NCI-H226 (cell line): ENCODE measurements around the gene ZNF385C.
"Not testable (repeated sequence)": the region's sequence is repeated elsewhere in the genome, so short reads cannot be mapped to it uniquely, and the experiment has no call there.

Experiments
- DNase-seq: peaks from one replicate; pipeline ENCODE4 v3.0.0-alpha.2; 2015

The ZNF385C gene

DNA sequence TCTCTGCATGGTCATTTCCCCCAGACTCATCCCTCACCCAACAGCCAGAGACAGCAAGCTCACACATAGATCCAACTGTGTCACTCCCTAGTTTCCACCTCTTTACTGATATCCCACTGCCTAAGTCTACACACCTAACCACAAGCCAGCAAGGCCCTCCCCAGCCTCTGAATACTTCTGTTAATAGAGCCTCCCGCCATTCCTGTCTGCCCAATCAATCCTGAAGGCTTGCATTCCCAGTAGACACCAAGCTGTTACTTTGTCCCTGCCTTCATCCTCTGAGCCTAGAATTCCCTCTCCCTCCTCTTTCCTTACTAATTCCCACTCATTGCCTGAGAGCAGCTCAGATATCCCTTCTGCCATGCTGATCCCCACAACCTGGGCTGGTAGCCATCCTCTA is 52.6 kb downstream of the ZNF385C start:
- DNase-seq, result no peak

DNA sequence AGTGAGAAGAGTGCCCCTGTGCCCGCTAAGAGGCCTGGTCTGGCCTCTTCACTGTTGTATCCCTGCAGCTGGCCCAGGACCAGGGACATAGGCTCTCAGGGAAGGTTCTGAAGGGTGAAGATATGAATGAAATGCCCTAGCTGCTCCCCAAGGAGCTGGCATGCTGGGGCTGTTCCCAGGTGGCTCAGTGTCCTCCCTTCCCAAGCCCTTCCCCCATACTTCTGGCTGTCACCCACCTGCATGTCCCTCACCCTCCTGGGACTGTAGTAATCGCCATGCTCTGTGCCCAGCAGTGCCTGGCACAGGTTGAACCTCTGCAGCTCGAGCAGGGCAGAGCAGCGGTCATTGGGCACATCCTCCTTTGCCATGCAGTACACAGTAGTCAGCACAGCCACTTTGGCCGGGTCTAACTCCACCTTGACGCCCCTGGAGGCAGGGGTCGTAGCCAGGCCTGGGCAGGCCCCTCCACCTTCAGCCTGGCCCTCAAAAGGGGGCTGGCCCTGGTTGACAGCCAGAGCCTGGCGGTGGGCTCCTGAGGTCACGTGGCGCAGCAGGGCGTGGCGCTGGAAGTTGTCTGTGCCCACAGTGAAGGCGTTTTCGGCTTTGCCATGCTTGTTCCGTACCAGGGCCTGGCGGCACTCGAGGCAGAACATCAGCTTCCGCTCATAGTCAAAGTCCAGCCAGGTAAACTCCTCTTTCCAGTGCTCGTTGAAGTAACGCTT is 55.5 kb downstream of the ZNF385C start:
- no peak for DNase-seq

DNA sequence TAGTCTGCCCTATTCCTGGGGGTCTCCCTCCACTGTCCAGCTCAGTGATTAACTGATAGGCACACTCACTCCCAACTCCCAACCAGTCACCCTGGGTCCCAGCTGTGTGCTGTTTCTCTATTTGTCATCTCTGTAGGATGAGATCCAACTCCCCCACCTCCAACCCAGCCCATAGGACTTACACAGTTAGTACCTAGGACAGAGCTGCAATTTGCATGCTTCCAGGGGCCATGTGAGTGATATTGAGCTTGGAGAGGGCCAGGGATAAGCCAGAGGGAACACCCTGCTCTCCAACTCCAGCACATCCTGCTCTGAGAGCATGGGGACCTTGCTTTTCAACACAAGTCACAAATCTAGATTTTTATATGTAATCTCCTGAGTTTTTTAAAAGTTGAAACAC is 56.7 kb downstream of the ZNF385C start:
- DNase-seq, result no peak

DNA sequence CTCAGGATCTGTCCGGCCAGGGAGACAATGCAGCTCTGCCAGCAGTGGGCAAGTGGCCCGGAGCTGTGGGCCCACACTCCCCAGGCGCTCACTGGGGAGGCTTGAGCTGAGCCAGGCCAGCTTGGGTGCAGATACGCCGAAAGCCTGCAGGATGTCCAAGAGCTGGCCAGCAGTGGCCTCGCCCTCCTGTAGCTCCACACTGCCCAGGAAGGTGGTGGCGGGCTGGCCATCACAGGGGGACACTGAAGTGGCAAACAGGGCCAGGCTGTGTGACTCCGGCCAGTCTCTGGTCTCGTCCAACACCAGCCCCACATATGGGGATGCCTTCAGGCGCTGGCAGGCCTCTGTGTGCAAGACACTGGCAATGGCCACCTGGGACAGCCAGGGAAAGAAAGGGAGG is 57.5 kb downstream of the ZNF385C start:
- no peak for DNase-seq

DNA sequence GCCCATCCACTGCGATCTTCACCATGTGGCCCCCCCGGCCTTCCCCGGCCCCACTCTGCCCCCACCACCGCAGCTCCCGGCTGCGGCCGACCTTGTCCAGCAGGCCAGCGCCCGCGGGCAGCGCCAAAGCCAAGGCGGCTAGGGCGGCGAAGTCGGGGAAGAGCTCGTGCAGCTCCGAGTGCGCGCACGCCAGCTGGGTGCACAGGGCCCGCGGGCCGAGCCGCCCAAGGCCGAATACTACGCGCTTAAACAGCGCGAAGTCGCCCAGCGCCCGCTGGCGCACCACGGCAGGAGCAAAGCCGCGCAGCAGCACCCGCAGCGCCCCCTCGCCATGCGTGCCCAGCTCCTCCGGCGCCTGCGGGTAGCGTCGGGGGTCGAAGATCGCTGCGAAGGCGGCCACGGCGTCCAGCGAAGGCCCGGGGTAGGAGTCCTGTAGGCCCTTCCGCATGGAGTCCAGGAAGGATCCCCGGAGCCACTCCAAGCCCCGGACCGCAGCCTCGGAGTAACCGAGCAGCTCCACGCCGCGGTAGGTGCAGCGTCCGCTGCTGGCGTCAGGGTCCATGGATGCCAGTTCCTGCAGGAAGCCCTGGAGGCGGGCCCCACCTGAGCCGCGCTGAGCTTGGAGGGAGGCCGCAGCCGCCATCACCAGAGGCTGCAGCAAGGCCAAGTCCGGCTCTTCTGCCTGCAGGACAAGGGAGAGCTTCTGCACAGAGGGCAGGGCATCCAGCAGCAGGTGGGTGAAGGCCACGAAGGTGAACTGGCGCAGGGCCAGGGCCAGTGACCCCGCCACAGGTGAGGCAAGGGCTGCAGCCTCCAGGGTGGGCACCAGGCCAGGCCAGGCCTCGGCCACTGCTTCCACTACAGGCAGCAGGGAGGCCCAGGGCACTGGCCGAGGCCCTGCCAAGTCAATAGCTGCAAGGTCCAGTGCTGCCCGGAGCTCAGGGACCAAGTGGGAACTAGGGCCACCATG is 58.2 kb downstream of the ZNF385C start:
- no peak for DNase-seq

DNA sequence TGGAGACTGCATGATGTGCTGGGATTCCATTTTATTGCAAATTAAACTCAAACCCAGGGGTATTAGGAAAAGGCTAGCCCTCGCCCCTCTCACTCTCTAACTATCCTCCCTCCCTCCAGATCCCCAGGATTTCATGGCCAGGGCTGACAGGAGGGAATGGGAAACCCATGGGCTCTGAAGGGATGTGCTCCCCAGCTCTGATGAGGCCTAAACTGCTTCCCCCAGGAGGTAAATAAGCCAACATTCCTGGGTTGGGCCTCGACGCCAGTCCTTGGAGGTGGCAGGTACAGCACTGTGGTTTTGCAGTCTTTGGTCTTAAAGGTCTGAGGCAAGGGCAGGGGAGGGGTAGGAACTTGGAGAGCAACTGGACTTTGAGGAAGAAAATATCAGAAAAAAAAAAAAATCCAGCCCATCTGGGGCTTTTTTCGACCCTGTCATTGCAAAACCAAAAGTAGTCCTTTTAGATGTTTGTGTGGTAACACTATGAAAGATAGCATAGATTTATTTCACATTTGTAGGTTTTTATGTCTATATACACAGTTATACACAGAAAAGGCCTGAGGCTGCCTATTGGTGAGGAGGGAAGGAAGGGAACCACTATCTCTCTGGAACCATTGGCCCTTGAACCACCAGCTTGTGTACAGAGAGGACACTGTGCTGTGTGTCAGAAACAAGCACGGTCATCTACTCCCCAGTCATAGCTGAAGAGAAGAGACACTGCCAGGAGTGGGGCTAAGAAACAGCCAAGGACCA is 59.9 kb downstream of the ZNF385C start:
- DNase-seq, result no peak

DNA sequence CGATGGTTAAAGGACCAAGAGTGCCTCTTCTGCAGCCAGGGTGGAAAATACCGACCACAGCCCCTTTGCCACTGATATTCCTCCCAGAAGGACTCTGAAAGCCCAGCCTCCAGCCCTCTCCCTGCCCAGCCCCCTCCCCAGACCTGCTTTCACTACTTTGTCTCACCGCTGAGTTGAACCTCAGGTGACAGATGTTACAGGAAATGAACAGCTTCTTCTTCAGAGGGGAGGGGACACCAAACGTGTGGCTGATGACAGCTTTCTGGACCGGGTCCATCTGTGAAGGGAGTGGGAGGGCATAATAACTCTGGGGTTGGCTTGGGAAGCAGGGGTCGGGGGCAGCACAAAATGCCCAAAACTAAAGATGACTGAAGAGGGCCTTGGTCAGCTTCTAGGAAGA is 64.2 kb downstream of the ZNF385C start:
- DNase-seq, result no peak

DNA sequence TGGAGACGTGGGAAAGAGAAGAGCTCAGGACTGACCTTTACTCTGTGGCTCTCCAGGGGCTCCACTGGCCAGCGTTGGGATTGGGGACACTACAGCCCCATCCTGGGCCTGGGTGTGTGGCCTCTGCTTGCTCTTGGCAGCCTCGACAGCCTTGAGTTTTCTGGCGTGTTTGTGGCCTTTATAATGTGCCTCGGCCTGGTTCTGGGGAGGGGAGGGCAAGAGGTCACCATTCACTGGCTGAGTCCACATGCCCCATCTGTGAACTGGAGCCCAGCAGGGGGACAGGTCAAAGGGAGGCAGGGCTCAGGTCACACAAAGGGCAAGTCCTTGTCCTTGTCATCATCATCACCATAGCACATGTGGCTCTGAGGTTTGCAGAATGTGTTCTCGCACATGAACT is 66.7 kb downstream of the ZNF385C start:
- DNase-seq, result no peak

DNA sequence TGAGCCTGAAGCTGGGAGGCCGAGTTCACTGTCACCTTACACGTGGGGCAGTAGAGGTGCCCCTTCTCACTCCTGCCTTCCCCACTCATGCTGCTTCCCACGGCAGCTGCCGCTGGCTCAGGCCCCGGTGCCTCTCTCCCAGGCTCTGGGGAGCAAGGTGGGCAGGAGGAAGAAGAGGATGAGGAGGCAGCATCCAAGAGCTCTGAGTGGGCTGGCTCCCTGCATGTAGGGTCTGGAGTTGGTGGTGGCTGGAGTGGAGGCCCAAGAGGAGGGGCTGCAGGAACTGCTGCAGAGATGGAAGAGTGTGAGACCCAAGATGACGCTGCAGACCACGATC is 69.5 kb downstream of the ZNF385C start:
- DNase-seq, result no peak

DNA sequence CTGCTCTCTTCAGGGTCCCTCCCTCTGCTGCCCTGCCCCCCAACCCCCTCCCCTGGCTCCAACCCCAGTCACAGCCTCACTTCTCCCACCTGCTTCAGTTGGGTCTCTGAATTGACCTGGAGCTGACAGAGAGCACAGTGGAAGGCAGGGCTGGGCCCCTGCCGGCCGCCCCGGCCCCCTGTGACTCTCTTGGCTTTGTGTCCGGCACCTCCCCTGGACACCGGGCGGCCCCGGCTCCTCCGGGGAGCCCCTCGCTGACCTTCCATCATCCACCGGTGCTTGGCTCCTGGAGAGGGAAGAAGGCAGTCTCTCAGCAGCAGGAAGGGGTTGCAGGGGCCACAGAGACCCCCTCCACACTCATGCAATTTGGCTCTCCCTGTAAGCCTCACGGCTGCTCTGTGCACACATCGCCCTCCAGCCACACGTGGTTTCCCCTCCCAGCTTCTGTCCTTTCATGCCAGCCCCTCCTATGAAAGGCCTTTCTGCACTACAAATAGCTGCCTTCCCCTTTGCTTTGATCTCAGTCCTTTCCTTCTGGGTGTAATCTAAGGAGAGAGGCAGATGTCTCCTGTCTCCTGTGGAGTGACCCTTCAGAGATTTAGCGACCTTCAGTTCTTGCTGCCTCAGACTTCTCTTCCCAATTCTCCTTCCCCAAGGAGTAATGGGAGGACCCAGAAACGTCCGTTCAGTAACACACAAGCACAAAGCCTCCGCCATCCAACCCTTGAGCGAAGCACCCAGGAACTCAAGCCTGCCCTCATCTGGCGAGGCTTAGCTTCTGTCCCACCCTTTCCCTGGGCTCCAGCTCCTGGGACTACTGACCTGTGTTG is 70.1 kb downstream of the ZNF385C start:
- DNase-seq, result no peak

DNA sequence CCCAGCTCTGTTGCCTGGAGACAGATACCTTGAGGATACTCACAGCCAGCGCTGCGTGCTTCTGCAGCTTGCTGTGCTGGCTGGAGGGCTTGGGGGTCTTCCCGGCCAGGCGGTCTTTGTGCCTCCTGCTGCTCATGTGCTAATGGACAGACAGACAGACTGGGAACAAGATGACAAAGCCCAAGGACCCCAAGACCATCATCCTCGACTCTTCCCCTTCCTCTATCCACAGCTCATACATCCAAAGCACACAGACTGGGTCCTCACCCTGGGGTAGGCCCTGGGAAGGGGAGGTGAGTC is 70.7 kb downstream of the ZNF385C start:
- DNase-seq, result no peak

DNA sequence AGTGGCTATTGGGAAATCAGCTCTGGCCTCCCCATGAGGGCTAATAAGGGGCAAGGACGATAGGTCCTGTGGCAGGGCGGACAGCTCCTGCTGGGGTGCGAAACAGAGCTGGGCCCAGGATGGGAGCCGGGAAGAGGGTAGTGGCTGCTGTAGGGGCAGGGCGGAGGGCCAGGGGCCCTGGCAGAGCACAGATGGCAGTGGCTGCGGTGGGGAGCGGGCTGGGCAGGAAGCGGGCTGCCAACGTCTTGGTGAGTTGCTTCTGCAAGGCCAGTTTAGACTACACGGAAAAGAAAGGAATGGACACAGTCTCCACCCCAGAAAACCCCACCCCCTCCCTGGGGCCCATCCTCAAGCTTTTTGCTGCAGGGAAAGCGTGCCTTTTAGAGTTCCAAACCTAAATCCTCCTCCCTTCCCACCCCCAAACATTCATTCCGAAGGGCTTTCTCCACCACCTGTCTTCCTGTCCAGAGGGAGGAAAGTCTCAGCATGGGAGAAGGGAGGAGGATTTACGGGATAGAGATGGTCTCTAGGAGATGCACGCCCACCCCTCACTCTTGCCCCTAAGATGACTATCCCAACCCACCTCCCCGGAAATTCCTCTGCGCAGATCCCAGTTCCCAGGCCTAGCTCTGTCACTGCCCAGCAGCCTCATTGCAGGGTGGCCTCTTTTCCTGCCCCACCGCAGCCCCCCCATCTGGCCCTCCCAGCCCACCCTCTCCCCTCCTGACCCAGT is 71.2 kb downstream of the ZNF385C start:
- no peak for DNase-seq

DNA sequence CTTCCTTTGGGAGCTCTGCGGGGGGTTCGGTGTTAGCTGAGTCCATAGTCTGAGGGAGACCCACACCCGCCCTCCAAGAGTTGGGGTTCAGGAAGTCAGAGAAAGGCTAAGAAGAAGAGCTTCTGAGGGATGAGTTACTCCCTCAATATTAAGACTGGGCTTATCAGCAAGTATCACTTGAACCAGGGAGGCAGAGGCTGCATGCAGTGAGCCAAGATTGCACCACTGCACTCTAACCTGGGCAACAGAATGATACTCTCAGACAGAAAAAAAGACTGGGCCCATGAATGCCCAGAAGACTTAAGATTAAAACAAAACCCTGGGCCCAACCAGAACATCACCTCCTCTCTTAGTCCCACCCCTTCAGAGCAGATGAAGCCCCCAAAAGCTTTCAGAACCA is 72.3 kb downstream of the ZNF385C start:
- DNase-seq, result no peak

DNA sequence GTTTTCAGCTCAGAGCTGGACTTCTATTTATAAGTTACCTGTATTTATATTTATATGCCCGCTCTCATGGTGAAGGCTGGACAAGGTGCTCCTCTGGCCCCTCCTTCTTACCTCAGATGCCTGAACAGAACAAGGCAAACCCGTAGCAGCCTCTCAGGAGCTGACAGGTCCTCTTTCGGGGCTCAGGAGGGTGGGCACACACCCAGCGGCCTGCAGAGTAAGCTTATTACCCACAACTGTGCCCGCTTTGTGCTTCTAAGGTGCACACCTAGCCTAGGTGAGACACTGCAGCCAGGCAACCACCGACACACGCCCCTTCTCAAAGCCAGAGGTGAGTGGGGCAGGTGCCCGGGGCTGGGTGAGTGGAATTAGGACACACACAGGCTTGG is 73.1 kb downstream of the ZNF385C start:
- DNase-seq, result no peak

DNA sequence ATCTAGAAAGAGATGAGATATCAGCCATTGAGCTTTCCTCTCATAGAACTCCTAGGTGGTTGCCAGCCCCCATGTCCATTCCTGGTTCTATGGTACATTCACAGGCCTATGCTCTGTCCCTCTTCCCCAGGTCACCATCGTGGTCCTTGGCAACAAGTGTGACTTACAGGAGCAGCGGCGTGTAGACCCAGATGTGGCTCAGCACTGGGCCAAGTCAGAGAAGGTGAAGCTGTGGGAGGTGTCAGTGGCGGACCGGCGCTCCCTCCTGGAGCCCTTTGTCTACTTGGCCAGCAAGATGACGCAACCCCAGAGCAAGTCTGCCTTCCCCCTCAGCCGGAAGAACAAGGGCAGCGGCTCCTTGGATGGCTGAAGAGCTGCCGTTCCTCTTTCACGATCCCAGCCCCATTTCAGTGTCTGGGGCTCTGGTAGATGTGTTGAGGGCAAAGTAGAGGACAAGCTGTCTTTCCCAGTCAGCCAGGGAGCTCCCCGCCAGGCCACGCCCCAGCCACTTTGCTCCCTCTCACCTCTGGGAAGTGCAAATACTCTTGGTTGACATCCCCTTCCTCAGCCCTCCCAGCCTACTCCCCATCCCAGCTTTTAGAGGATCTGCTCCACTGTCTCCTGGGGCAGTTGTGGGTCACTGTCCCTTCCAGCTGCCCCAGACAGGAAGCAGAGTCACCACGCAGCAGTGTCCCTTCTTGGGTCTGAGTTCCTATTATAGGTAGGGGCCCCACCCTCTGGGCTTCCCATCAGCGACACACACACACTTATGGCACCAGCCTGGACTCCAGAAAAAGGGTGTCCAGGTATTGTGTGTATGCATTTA is 74.5 kb downstream of the ZNF385C start:
- peak; percentile 75 for DNase-seq

DNA sequence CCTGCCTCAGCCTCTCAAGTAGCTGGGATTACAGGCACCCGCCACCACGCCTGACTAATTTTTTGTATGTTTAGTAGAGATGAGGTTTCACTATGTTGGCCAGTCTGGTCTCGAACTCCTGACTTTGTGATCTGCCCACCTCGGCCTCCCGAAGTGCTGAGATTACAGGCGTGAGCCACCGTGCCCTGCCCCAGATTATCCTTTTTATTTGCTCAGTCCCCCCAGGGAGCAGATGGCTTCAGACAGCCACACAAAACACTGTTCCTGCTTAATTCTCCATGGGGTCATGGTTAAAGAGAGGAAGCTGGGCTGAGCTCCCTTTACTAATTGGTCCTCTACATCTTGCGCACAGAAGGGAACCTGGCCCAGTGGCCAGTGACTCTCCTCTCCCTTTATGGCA is 77.4 kb downstream of the ZNF385C start:
- DNase-seq, result not testable (repeated sequence)

DNA sequence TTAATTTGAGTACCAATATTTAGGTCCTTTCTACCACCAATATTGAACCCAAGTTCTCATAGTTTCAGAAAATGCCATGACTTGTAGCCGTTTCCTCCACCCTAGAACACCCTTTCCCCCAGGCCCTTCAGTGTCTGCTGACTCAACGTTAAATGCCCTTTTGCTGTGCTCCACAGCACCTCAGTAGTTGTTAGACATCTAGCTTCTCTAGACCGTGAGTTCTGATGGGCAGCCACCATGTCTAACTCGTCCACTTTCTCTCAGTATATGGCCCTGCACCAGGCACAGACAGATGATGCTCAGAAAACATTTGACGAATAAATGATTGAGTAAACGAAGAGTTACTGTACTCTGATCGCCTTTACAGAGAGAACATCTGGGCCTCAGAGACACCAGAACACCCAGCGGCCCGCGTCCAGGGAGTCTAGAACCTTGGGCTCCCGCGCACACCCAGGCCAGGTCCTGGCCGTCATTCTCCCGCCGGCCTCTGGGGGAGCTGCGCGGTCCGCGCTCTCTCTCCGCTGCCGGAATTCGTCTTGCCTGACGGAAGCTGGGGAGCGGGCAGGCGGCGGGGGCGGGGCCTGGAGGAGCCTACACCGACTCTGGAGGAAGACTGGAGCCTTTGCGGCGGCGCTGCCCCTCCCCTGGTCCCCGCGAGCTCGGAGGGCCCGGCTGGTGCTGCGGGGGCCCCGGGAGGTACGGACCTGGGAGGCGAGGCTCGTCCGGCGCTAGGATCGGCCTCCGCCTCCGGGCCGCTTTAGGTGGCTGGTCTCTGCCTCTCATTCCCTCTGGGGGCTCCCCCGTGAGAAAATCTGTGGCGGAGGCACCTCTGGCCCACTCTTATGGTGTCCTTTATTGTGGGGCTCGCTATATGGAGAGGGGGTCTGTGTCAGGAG is 78.5 kb downstream of the ZNF385C start, which contains the start of gene NKIRAS2:
TSS of gene NKIRAS2 (plus strand) at position 582 of the 896 bp plus-strand sequence. CDS start 1,488 bp downstream, outside the sequence.
- DNase-seq, result peak; percentile 85

DNA sequence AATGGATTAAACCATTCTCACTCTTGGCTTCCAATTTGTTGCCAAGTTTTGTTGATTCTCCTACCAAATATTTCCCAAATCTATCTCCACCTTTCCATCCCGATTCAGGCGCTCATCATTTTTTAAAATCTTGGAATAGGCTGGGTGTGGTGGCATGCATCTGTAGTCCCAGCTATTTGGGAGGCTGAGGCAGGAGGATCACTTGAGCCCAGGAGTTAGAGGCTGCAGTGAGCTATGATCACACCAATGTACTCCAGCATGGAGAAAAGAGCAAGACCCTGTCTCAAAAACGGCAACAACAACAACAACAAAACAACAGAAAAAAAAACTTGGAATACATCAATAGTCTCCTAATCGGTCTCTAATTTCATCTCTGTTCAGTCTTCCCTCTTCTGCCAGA is 79.3 kb downstream of the ZNF385C start:
- DNase-seq, result no peak

DNA sequence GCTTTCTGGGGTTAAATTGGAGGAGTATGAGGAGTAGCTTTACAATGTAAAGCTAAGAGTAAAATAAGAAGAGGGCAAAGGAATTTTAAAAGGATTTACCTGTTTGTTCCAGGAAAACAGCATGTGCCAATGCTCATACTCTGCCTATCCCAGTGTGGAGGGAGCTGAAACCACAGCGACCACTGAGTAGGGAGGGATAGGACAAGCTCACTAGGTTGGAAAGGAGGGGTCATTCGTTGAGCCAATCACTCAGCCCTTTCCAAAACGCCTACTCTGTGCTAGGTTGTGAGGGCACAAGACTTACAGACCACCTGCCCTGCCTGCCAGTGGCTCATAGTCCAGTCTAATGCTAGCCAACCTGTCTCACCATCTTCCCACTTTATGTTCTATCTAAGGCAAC is 79.9 kb downstream of the ZNF385C start:
- DNase-seq, result no peak

DNA sequence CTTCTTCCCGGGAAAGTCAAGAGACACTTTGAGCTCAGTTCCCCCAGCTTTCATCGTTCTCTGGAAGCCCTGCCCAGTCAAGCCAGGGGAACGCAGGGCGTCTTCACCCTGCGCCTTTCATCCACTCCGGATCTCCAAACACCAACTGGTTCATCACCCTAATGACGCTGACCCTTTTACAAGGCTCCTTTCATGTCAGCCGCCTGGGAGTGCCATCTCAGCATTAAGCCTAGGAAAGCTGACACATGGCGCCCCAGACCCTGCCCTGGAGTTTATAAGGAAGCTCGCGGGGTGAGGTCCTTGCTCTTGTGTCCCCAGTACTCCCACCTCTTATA is 80.4 kb downstream of the ZNF385C start:
- no peak for DNase-seq
